HL-60/S4 treated with retinoic acid at 250 ng/mL for 4 days and 3 days (cell line): Measurements from ENCODE around the gene ZNF691.

ENCODE experiments used
- in situ Hi-C: fragments of 300-500 bp; cut with MboI; formaldehyde crosslinking; loops from 2 replicates; pipeline ENCODE4 v1.7.0; 2022; ENCODE audit warnings: low sequenced_read_pairs

Gene ZNF691

GRCh38 chr1:42832641-42833240 lies 13.7 kb upstream of the ZNF691 start:
- in situ Hi-C loops = no loop called here

GRCh38 chr1:42833981-42834380 lies 12.4 kb upstream of the ZNF691 start:
- in situ Hi-C loops = no loop called here

- in situ Hi-C loops = no loop called here
Measured at GRCh38 chr1:42834803-42835202, 11.6 kb upstream of the ZNF691 start.

GRCh38 chr1:42835422-42835821 lies 11.0 kb upstream of the ZNF691 start:
- in situ Hi-C loops = no loop called here

GRCh38 chr1:42837709-42838108 lies 8.7 kb upstream of the ZNF691 start:
- in situ Hi-C loops = no loop called here

DNA sequence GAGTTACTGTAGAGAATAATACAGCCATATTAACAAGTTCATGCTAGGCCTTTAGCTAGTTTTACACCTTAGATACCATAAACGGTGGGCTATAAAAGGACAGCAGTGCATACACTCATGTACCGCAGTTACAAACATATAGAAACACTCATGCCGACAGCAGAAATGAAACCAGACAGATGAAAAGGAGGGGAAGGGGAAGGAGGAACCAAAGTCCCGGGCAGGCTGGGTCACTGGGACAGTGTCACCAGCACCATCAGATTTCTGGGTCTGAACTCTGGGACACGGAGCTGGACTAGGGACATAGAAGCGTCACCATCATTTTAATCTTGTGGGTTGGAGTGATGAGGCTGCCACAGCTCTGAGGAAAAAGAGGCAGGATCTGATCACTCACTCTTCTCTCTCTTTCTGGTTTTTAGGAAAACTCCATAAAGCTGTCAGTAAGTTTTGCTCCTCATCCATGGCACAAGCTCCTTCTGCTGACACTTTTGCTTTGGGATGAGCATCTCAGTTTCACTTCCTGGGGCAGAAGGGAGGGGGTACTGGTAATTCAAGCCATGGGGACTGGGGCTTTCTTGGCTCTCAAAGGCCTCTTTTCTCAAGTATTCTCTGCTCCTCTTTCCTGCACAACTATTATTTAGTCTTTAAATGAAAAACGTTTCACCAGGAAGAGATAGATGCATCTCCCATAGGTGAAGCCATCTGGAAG lies 7.8 kb upstream of the ZNF691 start:
- in situ Hi-C loops = no loop called here

DNA sequence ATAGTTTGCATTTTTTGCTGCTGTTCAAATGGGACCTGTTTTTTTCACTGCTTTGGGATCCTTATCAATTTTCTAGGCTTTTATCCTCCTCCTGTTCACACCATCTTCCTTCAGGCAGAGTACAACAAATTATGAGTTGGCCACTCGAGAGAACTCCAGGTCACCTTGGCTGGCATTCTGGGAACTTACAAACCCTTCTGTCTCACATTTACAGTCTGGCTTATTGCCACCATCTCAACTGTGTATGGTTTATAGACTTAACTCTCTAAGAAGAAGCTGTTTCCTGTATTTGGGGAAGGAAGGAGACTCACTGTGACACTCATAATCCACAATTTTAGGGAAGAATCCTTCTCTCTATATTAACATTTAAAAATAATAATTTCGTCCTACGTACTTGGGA lies 5.4 kb upstream of the ZNF691 start:
- in situ Hi-C loops = no loop called here

DNA sequence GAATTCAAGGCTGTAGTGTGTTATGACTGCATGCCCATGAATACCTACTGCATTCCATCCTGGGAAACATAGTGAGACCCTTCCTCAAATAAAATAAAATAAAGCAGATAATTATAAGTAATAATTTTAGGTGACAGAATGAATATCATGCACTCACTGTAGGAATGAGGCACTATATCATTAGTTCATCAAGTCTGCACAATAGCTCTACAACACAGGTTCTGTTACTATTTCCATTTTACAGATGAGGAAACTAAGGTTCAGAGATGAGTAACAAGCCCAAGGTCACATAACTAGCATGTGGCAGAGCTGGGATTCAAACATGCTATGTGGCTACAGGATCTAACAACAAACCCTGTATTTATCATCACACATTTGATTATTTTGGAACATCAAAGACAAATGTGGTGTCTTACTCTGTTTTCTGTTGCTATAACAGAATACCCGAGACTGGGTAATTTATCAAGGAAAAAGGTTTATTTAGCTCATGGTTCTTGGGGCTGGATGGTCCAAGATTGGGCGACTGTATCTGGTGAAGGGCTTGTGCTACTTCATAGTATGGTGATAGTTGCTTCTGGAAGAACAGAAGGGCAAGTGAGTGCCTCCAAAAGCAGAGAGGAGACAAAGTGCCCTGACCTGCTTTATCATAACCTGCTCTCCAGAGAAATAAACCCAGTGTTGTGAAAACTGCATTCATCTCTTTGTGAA lies 4.8 kb upstream of the ZNF691 start:
- in situ Hi-C loops = no loop called here

- in situ Hi-C loops = no loop called here
Measured at GRCh38 chr1:42844592-42845140, 1.7 kb upstream of the ZNF691 start.

- in situ Hi-C loops = no loop called here
Measured at GRCh38 chr1:42845193-42845592, 1.2 kb upstream of the ZNF691 start.

- in situ Hi-C loops = no loop called here
Measured at GRCh38 chr1:42845866-42846256, 552 bp upstream of the ZNF691 start.

DNA sequence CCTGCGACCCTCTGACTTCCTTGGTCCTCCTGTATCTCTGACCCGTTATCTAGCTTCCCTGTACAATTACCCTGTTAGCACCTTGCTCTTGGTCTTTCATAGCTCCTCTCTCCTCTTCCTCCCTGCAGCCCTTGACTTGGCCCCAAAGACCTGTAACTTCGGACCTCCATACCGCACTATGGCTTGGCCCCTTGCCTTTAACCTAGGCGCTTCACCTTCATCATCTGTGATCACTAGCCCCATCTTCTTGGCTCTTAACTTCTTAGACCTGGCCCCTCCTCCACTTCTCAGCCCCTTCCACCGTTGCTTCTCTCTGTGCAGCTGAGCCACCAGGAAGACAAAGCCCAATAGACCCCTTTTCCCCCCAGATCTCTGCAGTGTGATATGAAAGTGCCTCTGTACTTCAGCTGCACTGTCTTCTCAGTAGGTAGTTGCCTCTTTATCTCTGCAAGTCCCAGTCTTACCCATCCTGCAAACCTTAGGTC lies 740 bp downstream of the ZNF691 start:
- in situ Hi-C loops = no loop called here

- in situ Hi-C loops = no loop called here
Measured at GRCh38 chr1:42847721-42848460, 1.5 kb downstream of the ZNF691 start.

DNA sequence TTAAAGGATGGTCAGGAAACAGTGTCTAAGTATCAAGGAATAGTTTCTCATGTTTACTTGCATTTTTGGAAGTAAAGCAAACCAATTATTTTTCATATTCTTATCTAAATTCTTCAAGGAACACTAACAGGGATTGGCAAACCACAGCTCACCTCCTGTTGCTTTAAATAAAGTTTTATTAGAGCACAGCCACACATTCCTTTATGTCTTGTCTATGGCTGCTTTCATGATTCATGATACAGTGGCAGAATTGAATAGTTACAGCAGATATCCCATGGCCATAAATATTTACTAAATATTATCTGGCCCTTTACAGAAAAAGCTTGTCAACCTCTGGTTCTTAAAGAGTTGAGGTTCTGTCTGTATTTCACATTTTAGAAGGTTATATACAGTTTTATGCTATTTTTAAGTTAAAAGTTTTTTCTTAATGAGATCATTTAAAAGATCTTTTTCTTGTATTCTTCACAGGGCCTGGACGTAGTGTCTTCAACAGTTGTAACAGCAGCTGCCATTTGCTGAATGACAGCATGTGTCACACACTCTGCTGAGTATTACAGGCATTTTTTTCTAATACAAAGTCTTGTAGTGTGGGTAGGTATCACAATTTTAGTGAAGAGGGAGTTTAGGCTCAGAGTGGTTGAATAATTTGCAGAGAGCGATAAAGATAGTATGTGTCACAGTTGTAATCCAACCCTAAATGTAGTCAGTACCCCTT lies 2.6 kb downstream of the ZNF691 start:
- in situ Hi-C loops = no loop called here

GRCh38 chr1:42849944-42850343 lies 3.5 kb downstream of the ZNF691 start:
- in situ Hi-C loops = no loop called here

GRCh38 chr1:42851420-42851819 lies 5.0 kb downstream of the ZNF691 start:
- in situ Hi-C loops = no loop called here

DNA sequence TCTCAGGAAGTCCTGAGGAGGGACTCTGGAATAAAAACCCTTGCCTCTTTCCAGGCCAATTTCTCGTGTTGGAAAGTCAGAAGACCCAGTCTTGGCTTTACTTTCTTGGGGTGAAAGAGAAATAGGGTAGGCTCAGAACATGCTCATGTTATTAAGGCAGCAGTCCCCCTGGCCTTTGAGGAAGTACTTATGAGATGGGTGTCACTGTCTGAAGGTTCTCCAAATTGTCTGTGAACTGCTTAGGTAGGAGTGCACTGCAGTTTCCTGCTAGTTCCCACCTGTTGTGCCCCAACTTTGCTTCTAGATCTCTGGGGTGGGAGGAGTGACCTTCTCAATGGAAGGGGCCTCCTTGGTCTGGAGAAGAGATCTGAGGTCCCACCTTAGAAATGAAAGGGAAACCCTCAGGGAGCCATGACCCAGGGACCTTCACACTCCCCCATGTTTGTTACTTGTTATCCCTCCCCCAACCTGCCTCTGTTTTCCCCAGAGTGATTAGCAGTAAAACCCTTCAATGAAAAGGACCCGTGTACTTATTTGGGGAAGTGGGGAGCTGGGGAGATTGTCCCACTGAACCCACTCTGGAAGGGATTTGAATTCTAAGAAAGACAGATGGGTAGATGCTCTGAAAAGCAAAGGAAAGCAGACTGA lies 5.7 kb downstream of the ZNF691 start:
- in situ Hi-C loops = no loop called here

DNA sequence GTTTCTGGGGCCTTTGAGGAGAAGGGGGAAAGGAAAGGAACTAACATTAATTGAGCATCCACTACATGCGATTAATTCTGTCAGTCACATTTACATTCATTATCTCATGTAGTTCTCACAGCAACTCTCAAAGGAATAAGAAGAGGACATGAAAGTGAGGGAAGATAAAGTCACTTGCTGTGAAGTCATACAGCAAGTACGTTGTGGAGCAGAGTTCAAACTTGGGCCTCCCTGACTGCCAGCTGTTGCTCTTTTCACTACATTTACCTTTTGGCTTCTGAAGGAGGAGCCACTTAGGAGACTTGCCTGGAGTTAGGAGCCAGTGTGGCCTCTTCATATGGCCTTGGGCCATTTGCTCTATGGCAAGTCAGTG lies 6.2 kb downstream of the ZNF691 start:
- in situ Hi-C loops = no loop called here

DNA sequence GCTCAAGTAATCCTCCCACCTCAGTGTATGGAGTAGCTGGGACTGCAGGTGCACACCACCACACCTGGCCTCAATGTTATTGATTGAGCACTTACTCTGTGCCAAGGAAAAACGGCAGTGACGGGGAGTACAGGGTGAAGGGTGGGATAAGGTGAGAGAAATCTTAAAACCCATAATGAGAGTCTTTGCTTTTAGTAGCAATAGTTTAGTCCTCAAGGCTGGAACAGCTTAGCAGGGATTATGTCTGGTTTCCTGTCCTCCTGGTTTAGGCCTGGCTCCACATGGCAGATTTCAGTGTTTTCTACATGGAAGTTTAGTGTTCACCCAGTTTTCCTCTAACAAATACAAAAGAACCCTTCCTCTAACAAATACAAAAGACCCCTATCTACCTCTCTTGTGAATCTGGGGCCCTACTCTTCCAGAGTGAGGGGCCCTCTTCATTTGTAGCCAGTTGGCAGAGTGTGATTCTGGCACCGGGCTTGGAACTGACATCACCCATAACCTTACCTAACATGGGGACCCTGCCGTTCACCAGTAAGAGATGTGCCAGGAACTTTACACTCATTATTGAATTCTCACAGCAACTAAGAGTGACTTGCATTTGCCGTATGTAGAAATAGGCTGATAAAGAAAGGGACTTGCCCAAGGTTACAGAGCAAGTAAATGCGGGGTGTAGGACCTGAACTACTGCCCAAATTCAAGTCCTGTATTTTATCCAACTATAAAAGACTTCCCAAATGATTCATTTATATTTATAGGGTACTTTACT lies 6.9 kb downstream of the ZNF691 start:
- in situ Hi-C loops = no loop called here
